Cardiac fibroblast (primary cell): Measurements from ENCODE around the gene TIMP4.

Source experiments
- DNase-seq, 2 donors: peaks; one replicate each; pipeline versions ENCODE4 v3.0.0 to v3.0.0-alpha.2; 2010; ENCODE audit warnings: low read depth in 2 of 2
- H3K4me3 ChIP-seq, 2 donors: replicated peaks in 1 of 2; 1 replicate in 1 of 2; 2 replicates in 1 of 2; pipeline ENCODE4 v1.5.1; 2011; ENCODE audit warnings: low read depth in 2 of 2, low read length in 2 of 2, mild to moderate bottlenecking in 2 of 2, moderate library complexity in 1 of 2
- CTCF ChIP-seq: IDR thresholded peaks from one replicate; pipeline ENCODE4 v1.5.1; 2011; ENCODE audit warnings: low read depth, mild to moderate bottlenecking, low read length, inconsistent platforms

Gene TIMP4

GRCh38 chr3:12191559-12191958 lies 32.8 kb upstream of the TIMP4 start:
- no peak for TF ChIP-seq CTCF
- no peak for DNase-seq
- H3K4me3 ChIP-seq = no peak overlapping the region

- no peak for TF ChIP-seq CTCF
- DNase-seq = no peak
- no peak overlapping the region for H3K4me3 ChIP-seq
Measured at GRCh38 chr3:12190832-12191231, 32.1 kb upstream of the TIMP4 start.

- DNase-seq = no peak
- TF ChIP-seq CTCF = no peak
- H3K4me3 ChIP-seq = no peak overlapping the region
Measured at GRCh38 chr3:12190221-12190807, 31.6 kb upstream of the TIMP4 start.

GRCh38 chr3:12188681-12189287 lies 30.1 kb upstream of the TIMP4 start:
- DNase-seq = no peak
- no peak overlapping the region for H3K4me3 ChIP-seq
- no peak for TF ChIP-seq CTCF

- H3K4me3 ChIP-seq = no peak overlapping the region
- no peak for DNase-seq
- TF ChIP-seq CTCF = no peak
Measured at GRCh38 chr3:12188328-12188648, 29.6 kb upstream of the TIMP4 start.

- H3K4me3 ChIP-seq = no peak overlapping the region
- DNase-seq = peak; percentile 73 to 78
- TF ChIP-seq CTCF = no peak
Measured at GRCh38 chr3:12187448-12188327, 29.0 kb upstream of the TIMP4 start.
